Measurements from ENCODE around the gene CYP4F2.

GRCh38 chr19:15913384-15913783, 15.5 kb upstream of the CYP4F2 start:
- TF ChIP-seq CTCF (IDR thresholded peaks at IDR 0.05) (no peak), EP300 (IDR thresholded peaks at IDR 0.05) (no peak), POLR2A (IDR thresholded peaks at IDR 0.05) (no peak)

Measured in tibial nerve (tissue), 4 donors.